HG03460 (cell line): Measurements from ENCODE around the gene CCSER1.
"Not testable (repeated sequence)": the region's sequence is repeated elsewhere in the genome, so short reads cannot be mapped to it uniquely, and the experiment has no call there.

Experiments used
- ATAC-seq: cut with Tn5 transposase; IDR thresholded peaks from one replicate; pipeline ENCODE4 v1.9.1; 2021; ENCODE audit not compliant: unreplicated experiment

CCSER1 gene

DNA sequence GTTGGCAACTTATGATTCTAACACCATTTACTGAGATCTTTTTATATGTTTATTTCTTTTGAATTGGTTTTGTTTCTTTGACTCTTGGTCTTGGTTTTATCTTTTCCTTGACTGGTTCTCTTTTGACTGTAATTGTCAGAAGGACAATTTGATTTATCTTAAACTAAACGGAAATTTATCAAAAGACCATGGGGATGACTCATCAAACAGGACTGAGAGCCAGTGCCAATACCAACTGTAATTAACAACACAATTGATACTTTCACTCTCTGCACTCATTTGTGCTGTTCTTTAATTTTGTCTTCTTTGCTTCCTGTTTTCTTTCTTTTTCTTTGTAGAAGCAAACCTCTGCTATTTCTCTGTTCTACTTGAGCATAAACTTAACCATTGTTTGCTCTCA is 776.8 kb downstream of the CCSER1 start:
- no peak for ATAC-seq

DNA sequence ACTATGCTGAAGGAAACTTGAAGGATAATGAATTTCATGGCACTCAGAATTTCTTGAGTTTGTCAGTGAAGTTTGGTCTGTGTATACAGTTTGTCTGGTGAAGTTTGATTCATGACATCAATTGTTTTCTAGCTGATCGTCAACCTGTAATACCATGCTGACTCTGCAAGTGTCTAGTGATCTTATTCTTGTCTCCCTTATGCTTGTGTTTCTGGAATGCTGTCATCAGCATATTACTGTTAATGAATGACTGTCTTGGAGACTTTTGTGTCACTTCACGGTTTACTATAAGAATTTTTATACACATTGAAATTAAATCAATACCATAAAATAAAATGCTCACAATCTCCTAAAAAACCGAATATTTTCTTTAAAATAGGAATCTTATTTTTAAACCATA is 779.0 kb downstream of the CCSER1 start:
- no peak for ATAC-seq

DNA sequence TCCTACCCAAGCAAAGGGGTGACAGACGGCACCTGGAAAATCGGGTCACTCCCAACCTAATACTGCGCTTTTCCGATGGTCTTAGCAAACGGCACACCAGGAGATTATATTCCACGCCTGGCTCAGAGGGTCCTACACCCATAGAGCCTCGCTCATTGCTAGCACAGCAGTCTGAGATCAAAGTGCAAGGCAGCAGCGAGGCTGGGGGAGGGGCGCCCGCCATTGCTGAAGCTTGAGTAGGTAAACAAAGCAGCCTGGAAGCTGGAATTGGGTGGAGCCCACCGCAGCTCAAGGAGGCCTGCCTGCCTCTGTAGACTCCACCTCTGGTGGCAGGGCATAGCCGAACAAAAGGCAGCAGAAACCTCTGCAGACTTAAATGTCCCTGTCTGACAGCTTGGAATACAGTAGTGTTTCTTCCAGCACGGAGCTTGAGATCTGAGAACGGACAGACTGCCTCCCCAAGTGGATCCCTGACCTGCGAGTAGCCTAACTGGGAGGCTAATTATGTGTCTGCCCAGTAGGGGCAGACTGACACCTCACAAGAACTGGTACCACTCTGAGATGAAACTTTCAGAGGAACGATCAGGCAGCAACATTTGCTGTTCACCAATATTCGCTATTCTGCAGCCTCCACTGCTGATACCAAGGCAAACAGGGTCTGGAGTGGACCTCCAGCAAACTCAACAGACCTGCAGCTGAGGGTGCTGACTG is 784.7 kb downstream of the CCSER1 start:
- not testable (repeated sequence) for ATAC-seq

DNA sequence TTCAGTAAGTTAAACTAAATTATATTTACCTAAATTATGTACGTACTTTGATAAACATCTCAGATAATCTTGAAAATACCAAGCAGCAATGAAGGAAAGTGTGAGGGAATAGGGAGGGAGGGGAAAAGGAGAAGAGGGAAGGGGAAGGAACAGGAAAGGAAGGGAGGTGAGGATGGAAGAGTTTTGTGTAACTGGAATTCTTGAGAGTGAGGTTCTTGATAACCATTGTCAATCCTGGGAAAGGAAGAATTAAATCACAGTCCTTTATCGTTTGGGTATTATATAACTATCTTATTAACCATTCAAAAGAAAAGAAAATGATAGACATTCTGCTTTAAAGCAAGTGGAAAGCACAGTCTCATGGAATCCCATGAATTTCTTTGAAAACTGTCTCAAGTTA is 795.0 kb downstream of the CCSER1 start:
- no peak for ATAC-seq

DNA sequence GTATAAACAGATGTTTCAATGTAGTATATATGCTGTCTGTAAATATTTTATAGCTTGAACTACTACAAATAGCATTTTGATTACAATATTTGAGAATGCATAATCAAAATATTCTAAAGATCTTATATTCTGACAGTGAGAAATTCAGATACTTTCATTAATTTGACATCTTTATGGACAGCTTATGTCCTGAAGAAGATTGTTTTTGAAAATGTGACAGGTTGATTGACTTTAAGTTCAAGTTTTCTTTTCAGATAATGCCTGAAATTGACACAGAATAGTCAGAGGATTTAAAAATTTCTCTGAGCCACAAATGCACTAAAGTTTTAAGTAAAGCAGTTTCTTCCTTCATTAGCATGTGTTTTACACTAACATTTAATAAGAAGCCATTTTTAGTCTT is 799.8 kb downstream of the CCSER1 start:
- ATAC-seq, result no peak

DNA sequence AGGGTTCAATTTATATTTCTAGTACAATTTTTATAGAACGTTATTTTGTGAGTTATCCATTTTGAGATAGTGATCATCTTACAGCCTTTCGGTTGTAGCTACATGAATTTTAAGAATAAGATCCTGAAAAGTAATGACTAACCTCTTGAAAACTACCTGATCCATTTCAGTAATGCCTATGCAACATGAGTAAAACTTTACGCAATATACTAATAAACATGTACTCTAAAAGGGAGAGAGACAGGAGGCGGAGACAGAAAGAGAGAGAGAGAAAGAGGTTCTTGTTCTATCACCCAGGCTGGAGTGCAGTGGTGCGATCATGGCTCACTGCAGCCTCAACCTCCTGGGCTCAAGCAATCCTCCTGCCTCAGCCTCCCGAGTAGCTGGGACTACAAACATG is 816.1 kb downstream of the CCSER1 start:
- no peak for ATAC-seq

DNA sequence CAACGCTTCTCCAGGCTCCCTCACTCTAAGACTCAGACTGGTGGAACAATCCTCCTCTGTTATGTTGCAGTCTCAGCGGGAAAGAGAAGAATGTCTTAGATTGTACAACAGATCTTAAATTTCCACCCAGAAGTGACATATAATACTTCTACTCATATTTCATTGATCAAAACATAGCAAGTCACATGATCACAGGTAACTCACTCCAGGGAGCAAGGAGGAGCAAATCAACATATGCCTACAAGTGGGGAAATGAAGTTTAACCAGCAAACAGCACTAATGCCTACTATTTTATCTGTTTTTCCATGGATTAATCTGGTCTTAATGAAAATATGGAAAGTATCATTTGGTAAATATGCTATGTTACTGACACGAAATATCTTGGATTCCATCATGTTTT is 819.8 kb downstream of the CCSER1 start:
- ATAC-seq, result no peak

DNA sequence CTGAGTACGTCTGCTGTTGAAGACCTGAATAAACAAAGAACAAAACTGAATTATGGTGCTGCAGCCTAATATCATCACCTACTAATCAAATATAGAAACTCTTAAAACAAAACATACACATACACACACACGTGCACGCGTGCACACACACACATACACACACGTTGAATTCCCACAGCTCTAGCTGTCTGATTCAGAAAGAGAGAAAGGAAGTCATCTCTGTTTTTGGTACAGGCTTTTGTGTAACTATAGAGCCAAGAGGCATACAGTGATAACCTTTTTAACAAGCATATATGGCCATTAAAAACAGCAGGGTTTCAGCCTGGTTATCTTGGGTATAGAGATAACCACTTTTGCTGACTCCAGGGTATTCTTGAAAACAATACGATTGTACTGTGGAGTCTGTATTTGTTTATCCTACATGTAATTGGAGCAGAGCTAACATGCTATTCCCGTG is 823.2 kb downstream of the CCSER1 start:
- ATAC-seq, result no peak

DNA sequence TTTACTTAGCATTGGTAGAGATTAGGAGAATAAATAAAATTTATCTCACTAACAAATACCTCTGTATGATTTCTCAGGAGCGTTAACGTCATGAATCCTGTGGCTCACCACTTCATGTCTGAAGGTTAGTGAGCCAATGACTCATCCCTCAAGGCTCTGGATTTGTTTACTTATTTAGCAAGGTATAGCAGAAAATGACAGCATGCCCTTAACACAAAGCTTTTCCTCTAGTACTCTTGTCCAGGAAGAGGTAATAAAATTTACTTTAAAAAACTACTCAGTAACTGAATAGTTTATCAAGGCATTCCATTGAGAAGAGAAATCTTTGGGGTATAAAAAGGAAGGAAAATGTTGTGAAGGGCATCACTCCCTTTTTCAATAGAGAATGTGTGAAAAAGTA is 823.8 kb downstream of the CCSER1 start:
- no peak for ATAC-seq

DNA sequence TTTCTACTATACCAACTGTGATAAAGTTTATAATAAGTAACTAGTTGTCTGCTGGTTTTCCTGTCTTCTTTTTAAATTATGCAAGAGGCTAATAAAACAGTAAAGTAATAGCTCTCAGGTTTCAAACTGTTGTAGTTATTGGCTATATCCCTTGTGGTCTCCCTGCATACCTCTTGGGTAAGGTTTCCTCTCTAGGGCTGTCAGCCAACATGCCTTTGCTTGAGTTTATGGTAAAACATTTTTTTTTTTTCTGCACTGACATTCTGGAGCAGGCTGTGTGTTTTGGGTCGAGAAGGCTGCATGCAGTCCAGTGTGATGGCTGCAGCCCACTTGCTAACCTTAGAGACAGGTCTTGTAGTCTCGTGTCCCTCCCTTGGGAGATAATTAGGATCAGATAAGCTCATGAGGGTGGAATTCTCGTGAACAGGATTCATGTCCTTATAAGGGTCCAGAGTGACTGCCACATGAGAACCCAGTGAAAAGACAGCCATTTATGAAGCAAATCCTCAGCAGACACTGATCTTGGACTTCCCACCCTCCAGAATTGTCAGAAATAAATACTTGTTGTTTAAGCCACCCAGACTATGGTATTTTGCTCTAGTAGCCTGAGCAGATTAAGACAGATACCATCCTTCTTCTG is 831.2 kb downstream of the CCSER1 start:
- ATAC-seq, result no peak

DNA sequence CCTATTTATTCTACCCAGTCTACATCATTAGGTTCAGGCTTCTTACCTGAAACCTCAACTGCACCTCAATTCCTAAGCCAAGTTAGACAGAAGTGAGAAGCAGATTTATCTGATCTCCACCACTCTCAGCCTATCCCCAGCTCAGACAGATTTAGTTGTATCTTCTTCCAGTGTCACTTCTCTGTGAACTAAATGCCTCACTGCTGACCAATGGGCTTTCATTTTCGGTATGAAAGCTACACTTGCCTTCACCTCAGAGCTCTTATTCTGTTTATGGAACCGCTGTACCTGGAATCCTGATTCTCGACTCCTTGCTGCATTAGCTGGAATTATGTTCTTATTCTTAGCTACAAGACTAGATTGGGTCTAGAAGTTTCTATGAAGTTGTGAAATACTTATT is 833.2 kb downstream of the CCSER1 start:
- ATAC-seq, result no peak

DNA sequence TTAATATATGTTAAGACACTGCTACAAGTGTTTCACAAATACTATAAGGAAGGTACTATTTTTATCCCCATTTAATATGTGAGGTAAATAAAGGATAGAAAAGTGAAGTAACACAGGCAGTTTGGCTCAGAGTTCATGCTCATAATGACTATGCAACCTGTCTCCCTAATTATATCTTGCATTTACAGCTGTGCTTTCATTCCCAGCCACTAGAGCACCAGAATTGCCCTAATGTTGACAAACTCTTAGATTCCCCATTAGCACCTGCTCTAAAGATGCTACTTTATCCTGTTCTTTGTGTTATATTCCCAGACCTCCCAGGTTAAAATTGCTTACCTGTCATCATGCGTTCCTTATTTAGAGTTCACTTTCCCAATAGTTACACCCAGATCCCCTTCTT is 833.6 kb downstream of the CCSER1 start:
- ATAC-seq, result no peak

DNA sequence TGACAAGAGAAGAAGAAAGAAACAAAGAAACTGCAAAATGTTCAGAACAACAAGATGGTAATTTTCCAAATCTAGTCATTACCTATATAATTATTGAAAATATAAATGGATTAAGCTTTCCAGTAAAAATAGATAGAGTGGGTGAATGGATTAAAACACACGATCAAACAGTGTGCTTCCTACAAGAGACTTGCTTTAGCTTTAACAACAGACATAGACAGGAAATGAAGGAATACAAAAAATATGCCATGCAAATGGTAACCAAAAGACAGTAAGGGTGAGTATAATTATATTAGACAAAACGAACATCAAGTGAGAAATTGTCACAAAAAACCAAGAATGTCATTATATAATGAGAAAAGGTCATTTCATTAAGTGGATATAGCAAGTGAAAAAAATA is 842.8 kb downstream of the CCSER1 start:
- no peak for ATAC-seq

DNA sequence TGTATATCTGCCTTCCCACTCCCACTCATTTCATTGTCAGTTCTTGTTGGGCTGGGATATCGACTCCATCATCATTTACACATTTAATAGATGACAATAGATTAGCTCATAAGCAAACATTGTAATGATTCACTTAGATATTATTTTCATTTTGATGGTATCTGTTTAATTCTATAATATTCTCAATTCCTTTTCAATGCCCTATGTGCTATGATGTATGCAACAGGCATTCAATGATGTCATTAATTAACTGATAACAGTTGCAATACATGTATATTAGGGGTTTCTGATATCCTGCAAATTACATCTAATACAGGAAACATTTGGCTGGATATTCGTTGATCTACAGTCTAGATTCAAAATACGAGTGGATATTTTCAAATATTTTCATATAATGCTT is 850.5 kb downstream of the CCSER1 start:
- ATAC-seq, result no peak

DNA sequence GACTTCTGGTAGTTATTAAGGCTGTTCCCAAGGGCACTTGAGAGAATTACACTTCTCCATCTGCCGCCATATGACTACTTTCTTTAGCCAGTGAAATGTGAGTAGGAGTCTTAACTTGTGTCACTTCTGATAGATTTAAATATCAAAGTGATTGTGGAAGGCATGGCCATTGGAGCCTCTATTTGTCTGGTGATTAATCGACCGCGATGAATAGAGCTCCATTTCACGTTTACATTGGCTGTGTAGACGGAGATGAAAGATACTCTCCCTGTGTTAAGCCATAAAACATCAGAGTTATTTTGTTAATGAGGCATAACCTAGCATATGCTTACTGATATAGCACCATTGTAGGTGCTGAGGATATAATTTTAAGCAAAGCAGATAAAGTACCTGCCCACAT is 852.4 kb downstream of the CCSER1 start:
- ATAC-seq, result no peak

DNA sequence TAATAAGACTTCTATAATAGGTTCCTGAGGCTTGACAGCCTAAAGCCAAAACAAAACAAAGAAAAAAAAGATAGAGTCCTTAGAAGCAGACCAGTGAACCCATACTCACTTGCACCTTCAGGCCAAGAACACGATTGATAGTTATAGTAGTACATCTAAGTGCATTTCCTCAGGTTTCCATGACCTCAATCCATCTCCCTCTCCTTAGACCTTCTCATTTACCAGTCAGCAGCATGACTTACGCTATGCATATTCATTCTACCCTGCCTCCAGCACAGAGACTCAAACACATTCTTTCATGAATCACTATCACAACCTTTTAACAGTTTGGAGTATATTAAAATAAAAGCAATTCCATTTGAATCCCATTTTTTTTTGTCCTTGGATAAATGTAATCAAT is 855.6 kb downstream of the CCSER1 start:
- no peak for ATAC-seq

DNA sequence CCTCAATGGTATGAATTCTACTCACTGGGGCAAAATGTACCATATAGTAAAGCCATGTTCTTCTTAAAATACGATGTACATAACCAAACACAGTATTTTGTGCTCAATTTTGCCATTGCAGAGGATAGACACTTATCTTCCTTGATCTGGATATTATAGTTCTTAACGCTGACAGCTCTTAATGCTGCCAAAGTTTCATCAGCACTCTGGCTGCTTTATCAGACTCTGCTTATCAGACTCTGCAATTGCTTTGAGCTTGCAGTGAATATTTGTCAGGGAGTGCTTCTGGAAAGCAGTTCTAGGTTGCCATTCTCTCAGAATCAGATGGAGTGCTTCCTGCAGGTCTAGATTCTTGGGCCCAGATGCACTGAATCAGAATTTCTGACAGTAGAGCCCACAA is 863.1 kb downstream of the CCSER1 start:
- ATAC-seq, result no peak

DNA sequence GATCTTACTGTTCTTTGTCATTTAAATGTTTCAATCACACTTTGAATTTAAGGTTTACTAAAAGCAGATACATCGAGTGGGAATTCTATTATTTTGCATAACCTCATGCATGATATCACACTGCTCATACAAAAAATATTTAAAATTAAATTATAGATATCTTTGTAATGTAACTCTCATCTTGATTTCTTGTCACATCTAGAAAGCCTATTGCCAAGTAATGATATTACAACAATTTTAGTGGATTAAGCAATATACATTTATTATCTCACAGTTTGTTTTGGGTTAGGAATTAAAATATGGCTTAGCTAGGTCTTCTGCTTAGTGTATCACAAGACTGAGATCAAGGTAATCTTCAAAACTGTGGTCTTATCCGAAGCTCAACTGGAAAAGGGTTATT is 865.0 kb downstream of the CCSER1 start:
- ATAC-seq, result no peak

DNA sequence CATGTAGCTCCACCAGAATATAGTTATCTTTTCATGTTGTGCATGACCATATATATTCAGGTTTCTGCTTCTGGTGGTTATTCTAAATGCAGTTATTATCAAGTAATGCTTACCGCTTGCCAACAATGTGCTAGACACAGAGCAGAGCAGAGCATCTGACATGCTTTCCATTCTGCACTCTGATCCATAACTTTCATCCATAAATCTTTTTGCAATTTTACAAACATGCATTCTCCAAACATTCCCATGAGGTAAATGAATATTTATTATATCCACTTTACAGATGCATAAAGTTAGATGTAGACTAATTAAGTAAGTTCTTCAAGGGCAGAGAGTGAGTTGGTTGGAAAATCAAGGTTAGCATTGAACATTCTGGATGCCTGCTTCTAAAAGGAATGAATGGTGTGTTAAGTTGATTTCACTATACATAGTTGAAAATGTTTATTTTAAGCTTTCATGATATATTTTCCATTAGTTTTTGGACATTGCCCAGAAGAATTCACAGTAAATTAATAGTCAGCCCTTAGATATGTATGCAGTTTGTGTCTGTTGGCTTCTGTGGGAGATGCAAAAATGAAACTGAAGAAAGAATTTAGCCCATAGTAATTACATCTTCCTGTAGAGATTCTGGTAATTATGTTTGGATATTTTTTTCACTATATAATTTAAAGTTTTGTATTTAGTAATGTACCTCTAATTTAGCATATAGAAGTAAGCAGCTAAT is 867.8 kb downstream of the CCSER1 start:
- no peak for ATAC-seq

DNA sequence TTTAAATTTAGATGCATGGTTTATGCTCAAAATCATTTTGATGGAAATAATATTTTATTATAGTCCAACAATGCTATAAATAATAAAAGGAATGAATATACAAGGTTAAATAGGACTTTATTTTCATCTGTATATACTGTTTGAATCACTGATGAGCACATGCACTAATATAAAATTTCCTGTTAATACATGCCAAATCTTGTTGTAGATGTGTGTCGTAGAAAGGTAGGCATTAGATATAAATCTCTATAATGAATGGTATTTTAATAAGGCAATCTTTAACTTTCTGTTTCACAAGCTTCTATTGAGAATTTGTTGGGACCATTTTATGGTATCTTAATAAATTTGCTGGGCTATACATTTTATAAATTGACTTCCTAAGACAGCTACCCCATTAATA is 868.8 kb downstream of the CCSER1 start:
- no peak for ATAC-seq

DNA sequence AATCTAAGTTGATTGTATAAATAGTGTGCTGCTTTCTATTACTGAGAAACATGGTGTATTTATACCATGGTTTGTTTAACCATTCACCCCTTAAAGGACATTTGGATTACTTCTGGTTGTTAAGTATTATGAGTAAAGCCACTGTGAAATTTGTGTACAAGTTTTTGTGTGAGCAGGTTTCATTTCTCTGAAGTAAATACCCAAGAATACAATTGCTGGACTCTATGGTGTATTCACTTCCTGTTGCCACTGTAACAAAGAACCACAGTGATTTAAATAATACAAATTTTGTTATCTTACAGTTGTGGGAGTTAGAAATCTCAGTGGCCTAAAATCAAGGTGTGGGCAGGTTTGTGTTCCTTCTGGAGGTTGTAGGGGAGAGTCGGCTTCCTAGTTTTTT is 869.6 kb downstream of the CCSER1 start:
- ATAC-seq, result no peak

DNA sequence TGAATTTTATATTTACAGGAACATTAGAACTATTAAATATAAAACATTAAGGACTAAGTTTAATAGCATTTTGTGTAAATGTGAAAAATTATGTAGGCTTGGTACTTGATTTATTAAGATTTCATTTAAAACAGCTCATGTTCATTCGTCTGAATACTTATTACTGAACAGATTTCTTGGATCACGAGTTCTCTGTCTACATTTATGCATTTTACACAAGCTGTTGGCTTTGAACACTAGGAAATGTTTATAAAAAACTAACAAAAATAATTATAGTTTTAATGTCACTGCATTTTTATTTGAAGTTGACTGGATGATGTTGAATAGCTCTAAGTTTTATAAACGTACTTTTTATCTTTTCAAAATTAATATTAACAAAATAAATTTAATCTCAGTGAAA is 888.7 kb downstream of the CCSER1 start:
- no peak for ATAC-seq
